ENCODE results near the gene ATR.

DNA sequence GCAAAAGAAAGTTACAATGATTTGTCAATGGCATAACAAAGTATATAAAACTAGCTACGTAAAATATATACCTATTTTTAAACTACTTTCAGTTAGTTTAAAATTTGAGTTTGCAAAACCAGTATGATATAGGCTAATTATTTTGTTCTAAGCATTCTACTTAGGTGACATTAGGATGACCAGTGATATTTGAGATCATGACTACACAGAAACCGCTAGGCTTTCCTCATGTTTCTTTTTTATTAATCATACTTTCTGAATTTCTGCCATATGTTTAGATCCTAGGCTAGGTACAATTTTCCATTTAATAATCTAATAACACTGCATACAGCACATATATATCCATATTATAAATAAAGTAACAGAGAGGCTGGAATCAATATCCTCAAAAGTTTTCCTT lies 78.3 kb downstream of the ATR start:
- TF ChIP-seq, protein P1, sequence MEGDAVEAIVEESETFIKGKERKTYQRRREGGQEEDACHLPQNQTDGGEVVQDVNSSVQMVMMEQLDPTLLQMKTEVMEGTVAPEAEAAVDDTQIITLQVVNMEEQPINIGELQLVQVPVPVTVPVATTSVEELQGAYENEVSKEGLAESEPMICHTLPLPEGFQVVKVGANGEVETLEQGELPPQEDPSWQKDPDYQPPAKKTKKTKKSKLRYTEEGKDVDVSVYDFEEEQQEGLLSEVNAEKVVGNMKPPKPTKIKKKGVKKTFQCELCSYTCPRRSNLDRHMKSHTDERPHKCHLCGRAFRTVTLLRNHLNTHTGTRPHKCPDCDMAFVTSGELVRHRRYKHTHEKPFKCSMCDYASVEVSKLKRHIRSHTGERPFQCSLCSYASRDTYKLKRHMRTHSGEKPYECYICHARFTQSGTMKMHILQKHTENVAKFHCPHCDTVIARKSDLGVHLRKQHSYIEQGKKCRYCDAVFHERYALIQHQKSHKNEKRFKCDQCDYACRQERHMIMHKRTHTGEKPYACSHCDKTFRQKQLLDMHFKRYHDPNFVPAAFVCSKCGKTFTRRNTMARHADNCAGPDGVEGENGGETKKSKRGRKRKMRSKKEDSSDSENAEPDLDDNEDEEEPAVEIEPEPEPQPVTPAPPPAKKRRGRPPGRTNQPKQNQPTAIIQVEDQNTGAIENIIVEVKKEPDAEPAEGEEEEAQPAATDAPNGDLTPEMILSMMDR (conservative IDR thresholded peaks at IDR 0.05; ENCODE audit: low read depth, low read length) = no peak
- TF ChIP-seq, protein P2, sequence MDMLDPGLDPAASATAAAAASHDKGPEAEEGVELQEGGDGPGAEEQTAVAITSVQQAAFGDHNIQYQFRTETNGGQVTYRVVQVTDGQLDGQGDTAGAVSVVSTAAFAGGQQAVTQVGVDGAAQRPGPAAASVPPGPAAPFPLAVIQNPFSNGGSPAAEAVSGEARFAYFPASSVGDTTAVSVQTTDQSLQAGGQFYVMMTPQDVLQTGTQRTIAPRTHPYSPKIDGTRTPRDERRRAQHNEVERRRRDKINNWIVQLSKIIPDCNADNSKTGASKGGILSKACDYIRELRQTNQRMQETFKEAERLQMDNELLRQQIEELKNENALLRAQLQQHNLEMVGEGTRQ (IDR thresholded peaks at IDR 0.05; ENCODE audit: low read depth, low read length) = no peak
- TF ChIP-seq SMC3 (IDR thresholded peaks at IDR 0.05; ENCODE audit: low read depth, low read length) = no peak
- TF ChIP-seq MAFK (IDR thresholded peaks at IDR 0.05; ENCODE audit: low read depth, low read length) = no peak
- TF ChIP-seq RCOR1 (IDR thresholded peaks at IDR 0.05; ENCODE audit: insufficient replicate concordance, low read length) = no peak
- no peak for TF ChIP-seq POLR2A (IDR thresholded peaks at IDR 0.05; ENCODE audit: low read depth, low read length)
- TF ChIP-seq BHLHE40 (IDR thresholded peaks at IDR 0.05; ENCODE audit: low read depth, low read length) = no peak
- no peak for TF ChIP-seq RAD21 (IDR thresholded peaks at IDR 0.05; ENCODE audit: low read length)
